ENCODE measurements around the gene BTBD18.

Gene BTBD18

GRCh38 chr11:57776031-57776521, 24.5 kb upstream of the BTBD18 start:
- DNase-seq (ENCODE audit: low read depth in 2 of 2): no peak

GRCh38 chr11:57775491-57775890, 23.9 kb upstream of the BTBD18 start:
- DNase-seq (ENCODE audit: low read depth in 2 of 2): no peak

GRCh38 chr11:57773026-57773598, 21.5 kb upstream of the BTBD18 start:
- DNase-seq (ENCODE audit: low read depth in 2 of 2): no peak

- DNase-seq (ENCODE audit: low read depth in 2 of 2): no peak
Observed at GRCh38 chr11:57772562-57772961, 20.9 kb upstream of the BTBD18 start.

GRCh38 chr11:57771365-57771764, 19.7 kb upstream of the BTBD18 start:
- no peak for DNase-seq (ENCODE audit: low read depth in 2 of 2)

- no peak for DNase-seq (ENCODE audit: low read depth in 2 of 2)
Observed at GRCh38 chr11:57770793-57771192, 19.2 kb upstream of the BTBD18 start.

- DNase-seq (ENCODE audit: low read depth in 2 of 2): no peak
Observed at GRCh38 chr11:57764972-57765371, 13.4 kb upstream of the BTBD18 start.

- DNase-seq (ENCODE audit: low read depth in 2 of 2): no peak
Observed at GRCh38 chr11:57764566-57764965, 12.9 kb upstream of the BTBD18 start.

GRCh38 chr11:57764021-57764420, 12.4 kb upstream of the BTBD18 start:
- no peak for DNase-seq (ENCODE audit: low read depth in 2 of 2)

- no peak for DNase-seq (ENCODE audit: low read depth in 2 of 2)
Observed at GRCh38 chr11:57763568-57763967, 11.9 kb upstream of the BTBD18 start.

GRCh38 chr11:57762235-57762861, 10.7 kb upstream of the BTBD18 start:
- no peak for DNase-seq (ENCODE audit: low read depth in 2 of 2)

GRCh38 chr11:57761301-57762234, 9.9 kb upstream of the BTBD18 start, which contains the start of gene CTNND1:
CTNND1 (plus strand) TSS chr11:57761802; CDS start chr11:57791479, 29,677 bp downstream.
- no peak for DNase-seq (ENCODE audit: low read depth in 2 of 2)

- DNase-seq (ENCODE audit: low read depth in 2 of 2): no peak
Observed at GRCh38 chr11:57758174-57758573, 6.6 kb upstream of the BTBD18 start.

- no peak for DNase-seq (ENCODE audit: low read depth in 2 of 2)
Observed at GRCh38 chr11:57752954-57753353, 1.3 kb upstream of the BTBD18 start.

GRCh38 chr11:57751176-57751575, 443 bp downstream of the BTBD18 start:
- no peak for DNase-seq (ENCODE audit: low read depth in 2 of 2)

- no peak for DNase-seq (ENCODE audit: low read depth in 2 of 2)
Observed at GRCh38 chr11:57746920-57747319, 4.7 kb downstream of the BTBD18 start.

- DNase-seq (ENCODE audit: low read depth in 2 of 2): no peak
Observed at GRCh38 chr11:57745206-57745605, 6.4 kb downstream of the BTBD18 start.

GRCh38 chr11:57744357-57744756, 7.3 kb downstream of the BTBD18 start:
- no peak for DNase-seq (ENCODE audit: low read depth in 2 of 2)

- no peak for DNase-seq (ENCODE audit: low read depth in 2 of 2)
Observed at GRCh38 chr11:57742087-57742452, 9.5 kb downstream of the BTBD18 start.

- peak; percentile 96 to 98 for DNase-seq (ENCODE audit: low read depth in 2 of 2)
Observed at GRCh38 chr11:57741132-57742086, 10.2 kb downstream of the BTBD18 start, which contains the start of gene SELENOH. SELENOH (plus strand) TSS chr11:57741491; CDS start chr11:57741596, 105 bp downstream.

- DNase-seq (ENCODE audit: low read depth in 2 of 2): no peak
Observed at GRCh38 chr11:57735619-57736298, 15.9 kb downstream of the BTBD18 start.

Measured in stimulated activated CD4-positive, alpha-beta T cell treated with anti-CD3 and anti-CD28 coated beads, Interleukin-15, amount 100 ng/mL, for 48 hours (primary cell).